Measurements from ENCODE around the gene ARVCF. TPM values are rescaled to one million over a fixed set of nuclear protein-coding genes. Genes with fewer than 3 reads are reported as not detected.

The ARVCF gene
- total and polyA plus RNA-seq, 2 experiments from 2014 or later: 15.6 to 122 TPM

GRCh38 chr22:20008221-20008995, 8.2 kb downstream of the ARVCF start:
- Histone ChIP-seq H3K36me3 (ENCODE audit: insufficient read depth) (peaks cover 8% of the 10 kb centered on the region), H3K4me2 (no peak overlapping the region), H3F3A (replicated peaks; ENCODE audit: low read depth) (no peaks in the 10 kb centered on the region; the same call in 1 of the 2 replicates), H3K9me2 (ENCODE audit: insufficient read depth) (no peaks in the 10 kb centered on the region), H3K4me1 (ENCODE audit: insufficient read depth) (no peaks in the 10 kb centered on the region), H3K27me3 (ENCODE audit: insufficient read depth) (no peaks in the 10 kb centered on the region), H4K20me1 (replicated peaks; ENCODE audit: insufficient read depth) (no peaks in the 10 kb centered on the region), H3K4me3 (no peak overlapping the region), H3K79me2 (replicated peaks; ENCODE audit: insufficient read depth) (no peaks in the 10 kb centered on the region), H2AFZ (no peak overlapping the region), H3K27ac (ENCODE audit: low read depth) (no peak overlapping the region)
- TF ChIP-seq REST (IDR thresholded peaks at IDR 0.05; ENCODE audit: unreplicated experiment) (no peak), POLR2AphosphoS5 (IDR thresholded peaks at IDR 0.05; ENCODE audit: low read depth) (no peak), ZNF331 (CRISPR knock-in tag; IDR thresholded peaks at IDR 0.05; ENCODE audit: low read depth) (no peak), ZNF462 (CRISPR knock-in tag; IDR thresholded peaks at IDR 0.05) (no peak), ETS1 (IDR thresholded peaks at IDR 0.05) (no peak), EZH2 (IDR thresholded peaks at IDR 0.05; ENCODE audit: low read depth, unreplicated experiment) (no peak), NANOG (IDR thresholded peaks at IDR 0.05; ENCODE audit: borderline replicate concordance) (no peak), CTCF (conservative IDR thresholded peaks at IDR 0.05; ENCODE audit: low read depth in 2 of 2) (no peak), CREB1 (CRISPR knock-in tag; IDR thresholded peaks at IDR 0.05; ENCODE audit: low read depth) (no peak), EZH2phosphoT487 (IDR thresholded peaks at IDR 0.05; ENCODE audit: unreplicated experiment) (no peak), ZNF114 (CRISPR knock-in tag; IDR thresholded peaks at IDR 0.05) (no peak), STAT1 (IDR thresholded peaks at IDR 0.05; ENCODE audit: unreplicated experiment) (no peak), JUNB (IDR thresholded peaks at IDR 0.05; ENCODE audit: unreplicated experiment) (no peak)
- peaks cover 2% of the 10 kb centered on the region for H3K27me3 Mint-ChIP-seq (ENCODE audit: insufficient read depth, low read depth, poor library complexity)
- H3K4me1 Mint-ChIP-seq: peaks cover 7% of the 10 kb centered on the region; the same call in 1 of the 3 replicates
- no peak overlapping the region for H3K4me3 Mint-ChIP-seq
- peaks cover 20% of the 10 kb centered on the region for H3K36me3 Mint-ChIP-seq (ENCODE audit: low read depth)
- H3K9me3 Mint-ChIP-seq: peaks cover 13% of the 10 kb centered on the region
- no peak for DNase-seq (ENCODE audit: low spot score)
- no peak overlapping the region for H3K27ac Mint-ChIP-seq
- ATAC-seq: peak; percentile 27; the same call in 2 of the 3 replicates
